ENCODE results near the gene AFAP1. TPM values are rescaled to one million over a fixed set of nuclear protein-coding genes. Genes with fewer than 3 reads are reported as not detected.

Gene AFAP1
- total and polyA plus RNA-seq, 5 donors from 2014 or later: 1.8 to 5.0 (median 2.2) TPM

GRCh38 chr4:7845493-7846128 lies 94.0 kb downstream of the AFAP1 start:
- Mint-ChIP-seq H3K4me3 (peak overlapping the region in 1 of 4 donors; percentile 28), H3K36me3 (peaks cover 23% of the 10 kb centered on the region)

GRCh38 chr4:7844594-7844991 lies 95.1 kb downstream of the AFAP1 start:
- DNase-seq (no peak), ATAC-seq (ENCODE audit: low read depth in 2 of 2) (no peak)
- H3K36me3 Mint-ChIP-seq: peaks cover 16% of the 10 kb centered on the region
- no peaks in the 10 kb centered on the region for H3K9me3 Mint-ChIP-seq
- peak overlapping the region in 1 of 4 donors; percentile 39 for H3K4me3 Mint-ChIP-seq
- H3K4me1 Mint-ChIP-seq: peaks cover 6 to 25% (median 7%) of the 10 kb centered on the region in 4 donors
- peaks cover 4% of the 10 kb centered on the region for H3K27me3 Mint-ChIP-seq
- Histone ChIP-seq H3K4me1 (ENCODE audit: control insufficient read depth, insufficient read depth, low read length, poor library complexity, severe bottlenecking) (peaks cover 7% of the 10 kb centered on the region), H3K36me3 (ENCODE audit: control insufficient read depth, insufficient read depth, low read length) (peaks cover 3% of the 10 kb centered on the region), H3K9me3 (ENCODE audit: control insufficient read depth in 2 of 2, low read length in 2 of 2) (no peaks in the 10 kb centered on the region), H3K27ac (ENCODE audit: insufficient read depth, low read length, poor library complexity, severe bottlenecking) (no peak overlapping the region), H3K4me3 (ENCODE audit: low read depth, low read length) (no peak overlapping the region), H3K27me3 (ENCODE audit: control insufficient read depth, insufficient read depth, low read length) (no peaks in the 10 kb centered on the region)
- peak overlapping the region in 2 of 3 donors; percentile 59 to 91 for H3K27ac Mint-ChIP-seq

More at GRCh38 chr4:7845493-7846128, 94.0 kb downstream of the AFAP1 start:
- Histone ChIP-seq H3K36me3 (ENCODE audit: control insufficient read depth, insufficient read depth, low read length) (peaks cover 3% of the 10 kb centered on the region), H3K9me3 (ENCODE audit: control insufficient read depth in 2 of 2, low read length in 2 of 2) (no peaks in the 10 kb centered on the region), H3K4me3 (ENCODE audit: low read depth, low read length) (no peak overlapping the region), H3K4me1 (ENCODE audit: control insufficient read depth, insufficient read depth, low read length, poor library complexity, severe bottlenecking) (peaks cover 7% of the 10 kb centered on the region), H3K27me3 (ENCODE audit: control insufficient read depth, insufficient read depth, low read length) (no peaks in the 10 kb centered on the region), H3K27ac (ENCODE audit: insufficient read depth, low read length, poor library complexity, severe bottlenecking) (no peak overlapping the region)
- ATAC-seq (ENCODE audit: low read depth in 2 of 2): no peak
- Mint-ChIP-seq H3K27me3 (peaks cover 4% of the 10 kb centered on the region), H3K4me1 (peaks cover 6 to 35% (median 9%) of the 10 kb centered on the region in 4 donors), H3K9me3 (no peaks in the 10 kb centered on the region), H3K27ac (peak overlapping the region in 1 of 3 donors; percentile 63)
- no peak for DNase-seq

- peak; percentile 72 to 84 for ATAC-seq (ENCODE audit: low read depth in 2 of 2)
- peak; percentile 39 to 69 (median 60) for DNase-seq
- Histone ChIP-seq H3K9me3 (ENCODE audit: control insufficient read depth in 2 of 2, low read length in 2 of 2) (no peaks in the 10 kb centered on the region), H3K27me3 (ENCODE audit: control insufficient read depth, insufficient read depth, low read length) (no peaks in the 10 kb centered on the region), H3K4me3 (ENCODE audit: low read depth, low read length) (no peak overlapping the region), H3K4me1 (ENCODE audit: control insufficient read depth, insufficient read depth, low read length, poor library complexity, severe bottlenecking) (peaks cover 7% of the 10 kb centered on the region), H3K27ac (ENCODE audit: insufficient read depth, low read length, poor library complexity, severe bottlenecking) (no peak overlapping the region), H3K36me3 (ENCODE audit: control insufficient read depth, insufficient read depth, low read length) (peaks cover 3% of the 10 kb centered on the region)
- peaks cover 4% of the 10 kb centered on the region for H3K27me3 Mint-ChIP-seq
- no peaks in the 10 kb centered on the region for H3K9me3 Mint-ChIP-seq
- peaks cover 14% of the 10 kb centered on the region for H3K36me3 Mint-ChIP-seq
- peaks cover 6 to 23% (median 9%) of the 10 kb centered on the region in 4 donors for H3K4me1 Mint-ChIP-seq
- H3K4me3 Mint-ChIP-seq: peak overlapping the region in 1 of 4 donors; percentile 39
- H3K27ac Mint-ChIP-seq: peak overlapping the region; percentile 51 to 91 (median 59)
Measured at GRCh38 chr4:7843831-7844593, 95.6 kb downstream of the AFAP1 start.

GRCh38 chr4:7842384-7843279 lies 97.0 kb downstream of the AFAP1 start:
- no peak overlapping the region for H3K27ac ChIP-seq (ENCODE audit: insufficient read depth, low read length, poor library complexity, severe bottlenecking)
- no peak for ATAC-seq (ENCODE audit: low read depth in 2 of 2)
- no peak overlapping the region for H3K4me3 Mint-ChIP-seq
- H3K27me3 ChIP-seq (ENCODE audit: control insufficient read depth, insufficient read depth, low read length): no peaks in the 10 kb centered on the region
- no peak overlapping the region for H3K4me3 ChIP-seq (ENCODE audit: low read depth, low read length)
- peaks cover 7% of the 10 kb centered on the region for H3K4me1 ChIP-seq (ENCODE audit: control insufficient read depth, insufficient read depth, low read length, poor library complexity, severe bottlenecking)
- peaks cover 3% of the 10 kb centered on the region for H3K36me3 ChIP-seq (ENCODE audit: control insufficient read depth, insufficient read depth, low read length)
- H3K36me3 Mint-ChIP-seq: peaks cover 15% of the 10 kb centered on the region
- H3K9me3 ChIP-seq (ENCODE audit: control insufficient read depth in 2 of 2, low read length in 2 of 2): no peaks in the 10 kb centered on the region
- H3K9me3 Mint-ChIP-seq: no peaks in the 10 kb centered on the region
- H3K27ac Mint-ChIP-seq: no peak overlapping the region
- H3K27me3 Mint-ChIP-seq: peaks cover 4% of the 10 kb centered on the region
- peaks cover 6 to 20% (median 9%) of the 10 kb centered on the region in 4 donors for H3K4me1 Mint-ChIP-seq
- no peak for DNase-seq

GRCh38 chr4:7841894-7842293 lies 97.8 kb downstream of the AFAP1 start:
- Histone ChIP-seq H3K27ac (ENCODE audit: insufficient read depth, low read length, poor library complexity, severe bottlenecking) (no peak overlapping the region), H3K27me3 (ENCODE audit: control insufficient read depth, insufficient read depth, low read length) (no peaks in the 10 kb centered on the region), H3K36me3 (ENCODE audit: control insufficient read depth, insufficient read depth, low read length) (peaks cover 3% of the 10 kb centered on the region), H3K4me3 (ENCODE audit: low read depth, low read length) (no peak overlapping the region), H3K9me3 (ENCODE audit: control insufficient read depth in 2 of 2, low read length in 2 of 2) (no peaks in the 10 kb centered on the region), H3K4me1 (ENCODE audit: control insufficient read depth, insufficient read depth, low read length, poor library complexity, severe bottlenecking) (peaks cover 7% of the 10 kb centered on the region)
- H3K27ac Mint-ChIP-seq: no peak overlapping the region
- ATAC-seq (ENCODE audit: low read depth in 2 of 2) (no peak), DNase-seq (no peak)
- H3K4me3 Mint-ChIP-seq: no peak overlapping the region
- H3K9me3 Mint-ChIP-seq: no peaks in the 10 kb centered on the region
- H3K36me3 Mint-ChIP-seq: peaks cover 20% of the 10 kb centered on the region
- H3K4me1 Mint-ChIP-seq: peaks cover 6 to 18% (median 9%) of the 10 kb centered on the region in 4 donors
- peaks cover 4% of the 10 kb centered on the region for H3K27me3 Mint-ChIP-seq

- no peak for DNase-seq
- Histone ChIP-seq H3K36me3 (ENCODE audit: control insufficient read depth, insufficient read depth, low read length) (peaks cover 3% of the 10 kb centered on the region), H3K4me3 (ENCODE audit: low read depth, low read length) (no peak overlapping the region), H3K9me3 (ENCODE audit: control insufficient read depth in 2 of 2, low read length in 2 of 2) (no peaks in the 10 kb centered on the region), H3K4me1 (ENCODE audit: control insufficient read depth, insufficient read depth, low read length, poor library complexity, severe bottlenecking) (peaks cover 7% of the 10 kb centered on the region), H3K27ac (ENCODE audit: insufficient read depth, low read length, poor library complexity, severe bottlenecking) (no peak overlapping the region), H3K27me3 (ENCODE audit: control insufficient read depth, insufficient read depth, low read length) (no peaks in the 10 kb centered on the region)
- Mint-ChIP-seq H3K9me3 (no peaks in the 10 kb centered on the region), H3K36me3 (peaks cover 22% of the 10 kb centered on the region), H3K4me1 (peaks cover 6 to 18% (median 9%) of the 10 kb centered on the region in 4 donors), H3K4me3 (no peak overlapping the region), H3K27ac (no peak overlapping the region), H3K27me3 (peaks cover 4% of the 10 kb centered on the region)
- ATAC-seq (ENCODE audit: low read depth in 2 of 2): no peak
Measured at GRCh38 chr4:7841071-7841470, 98.6 kb downstream of the AFAP1 start.

GRCh38 chr4:7839856-7840255 lies 99.8 kb downstream of the AFAP1 start:
- Mint-ChIP-seq H3K4me3 (no peak overlapping the region), H3K27ac (no peak overlapping the region), H3K9me3 (no peaks in the 10 kb centered on the region), H3K36me3 (peaks cover 22% of the 10 kb centered on the region), H3K27me3 (peaks cover 4% of the 10 kb centered on the region), H3K4me1 (peaks cover 6 to 13% (median 9%) of the 10 kb centered on the region in 4 donors)
- H3K36me3 ChIP-seq (ENCODE audit: control insufficient read depth, insufficient read depth, low read length): peaks cover 3% of the 10 kb centered on the region
- H3K4me3 ChIP-seq (ENCODE audit: low read depth, low read length): no peak overlapping the region
- DNase-seq (no peak), ATAC-seq (ENCODE audit: low read depth in 2 of 2) (no peak)
- H3K9me3 ChIP-seq (ENCODE audit: control insufficient read depth in 2 of 2, low read length in 2 of 2): no peaks in the 10 kb centered on the region
- no peak overlapping the region for H3K27ac ChIP-seq (ENCODE audit: insufficient read depth, low read length, poor library complexity, severe bottlenecking)
- peaks cover 7% of the 10 kb centered on the region for H3K4me1 ChIP-seq (ENCODE audit: control insufficient read depth, insufficient read depth, low read length, poor library complexity, severe bottlenecking)
- H3K27me3 ChIP-seq (ENCODE audit: control insufficient read depth, insufficient read depth, low read length): no peaks in the 10 kb centered on the region
